ENCODE measurements around the gene UTRN.

The UTRN gene

GRCh38 chr6:144298916-144299315, 13.8 kb downstream of the UTRN start:
- CTCF ChIA-PET: no interaction called here
- H3K4me3 ChIP-seq (ENCODE audit: low read depth, low read length): no peak overlapping the region
- no peak for TF ChIP-seq CTCF (IDR thresholded peaks at IDR 0.05; ENCODE audit: insufficient read depth, low read length, missing control alignments)
- POLR2A ChIA-PET: no interaction called here
- DNase-seq (ENCODE audit: low read depth, low spot score): no peak

- no peak for DNase-seq (ENCODE audit: low read depth, low spot score)
- CTCF ChIA-PET: interaction anchor here (2.0 kb wide), 1 partner anchor 21 kb away, joined by 4 read pairs; no protein-coding TSS in a partner anchor
- POLR2A ChIA-PET: no interaction called here
- TF ChIP-seq CTCF (IDR thresholded peaks at IDR 0.05; ENCODE audit: insufficient read depth, low read length, missing control alignments): no peak
- H3K4me3 ChIP-seq (ENCODE audit: low read depth, low read length): no peak overlapping the region
Observed at GRCh38 chr6:144302701-144303372, 17.7 kb downstream of the UTRN start.

GRCh38 chr6:144304223-144304848, 19.2 kb downstream of the UTRN start:
- H3K4me3 ChIP-seq (ENCODE audit: low read depth, low read length): no peak overlapping the region
- POLR2A ChIA-PET: no interaction called here
- TF ChIP-seq CTCF (IDR thresholded peaks at IDR 0.05; ENCODE audit: insufficient read depth, low read length, missing control alignments): no peak
- no peak for DNase-seq (ENCODE audit: low read depth, low spot score)
- CTCF ChIA-PET: interaction anchor here (0.9 to 1.9 kb wide), 4 partner anchors 21 to 199 kb away, joined by 3 to 5 read pairs (median 3); no protein-coding TSS in a partner anchor

- DNase-seq (ENCODE audit: low read depth, low spot score): no peak
- no peak for TF ChIP-seq CTCF (IDR thresholded peaks at IDR 0.05; ENCODE audit: insufficient read depth, low read length, missing control alignments)
- no peak overlapping the region for H3K4me3 ChIP-seq (ENCODE audit: low read depth, low read length)
- CTCF ChIA-PET: interaction anchor here (0.8 to 1.3 kb wide), 2 partner anchors 86 to 200 kb away, joined by 3 to 5 read pairs; no protein-coding TSS in a partner anchor
- POLR2A ChIA-PET: no interaction called here
Observed at GRCh38 chr6:144305567-144305966, 20.4 kb downstream of the UTRN start.

- TF ChIP-seq CTCF (IDR thresholded peaks at IDR 0.05; ENCODE audit: insufficient read depth, low read length, missing control alignments): no peak
- DNase-seq (ENCODE audit: low read depth, low spot score): no peak
- POLR2A ChIA-PET: no interaction called here
- CTCF ChIA-PET: interaction anchor here (0.8 to 1.3 kb wide), 2 partner anchors 87 to 201 kb away, joined by 3 to 5 read pairs; no protein-coding TSS in a partner anchor
- no peak overlapping the region for H3K4me3 ChIP-seq (ENCODE audit: low read depth, low read length)
Observed at GRCh38 chr6:144305985-144306384, 20.9 kb downstream of the UTRN start.

GRCh38 chr6:144307880-144308279, 22.7 kb downstream of the UTRN start:
- CTCF ChIA-PET: no interaction called here
- no peak for DNase-seq (ENCODE audit: low read depth, low spot score)
- TF ChIP-seq CTCF (IDR thresholded peaks at IDR 0.05; ENCODE audit: insufficient read depth, low read length, missing control alignments): no peak
- POLR2A ChIA-PET: no interaction called here
- H3K4me3 ChIP-seq (ENCODE audit: low read depth, low read length): no peak overlapping the region
